ENCODE results near the gene HES4.
A peak's percentile ranks its signal among the peaks of the same experiment; 100 is the strongest.

- TF ChIP-seq, protein P1, sequence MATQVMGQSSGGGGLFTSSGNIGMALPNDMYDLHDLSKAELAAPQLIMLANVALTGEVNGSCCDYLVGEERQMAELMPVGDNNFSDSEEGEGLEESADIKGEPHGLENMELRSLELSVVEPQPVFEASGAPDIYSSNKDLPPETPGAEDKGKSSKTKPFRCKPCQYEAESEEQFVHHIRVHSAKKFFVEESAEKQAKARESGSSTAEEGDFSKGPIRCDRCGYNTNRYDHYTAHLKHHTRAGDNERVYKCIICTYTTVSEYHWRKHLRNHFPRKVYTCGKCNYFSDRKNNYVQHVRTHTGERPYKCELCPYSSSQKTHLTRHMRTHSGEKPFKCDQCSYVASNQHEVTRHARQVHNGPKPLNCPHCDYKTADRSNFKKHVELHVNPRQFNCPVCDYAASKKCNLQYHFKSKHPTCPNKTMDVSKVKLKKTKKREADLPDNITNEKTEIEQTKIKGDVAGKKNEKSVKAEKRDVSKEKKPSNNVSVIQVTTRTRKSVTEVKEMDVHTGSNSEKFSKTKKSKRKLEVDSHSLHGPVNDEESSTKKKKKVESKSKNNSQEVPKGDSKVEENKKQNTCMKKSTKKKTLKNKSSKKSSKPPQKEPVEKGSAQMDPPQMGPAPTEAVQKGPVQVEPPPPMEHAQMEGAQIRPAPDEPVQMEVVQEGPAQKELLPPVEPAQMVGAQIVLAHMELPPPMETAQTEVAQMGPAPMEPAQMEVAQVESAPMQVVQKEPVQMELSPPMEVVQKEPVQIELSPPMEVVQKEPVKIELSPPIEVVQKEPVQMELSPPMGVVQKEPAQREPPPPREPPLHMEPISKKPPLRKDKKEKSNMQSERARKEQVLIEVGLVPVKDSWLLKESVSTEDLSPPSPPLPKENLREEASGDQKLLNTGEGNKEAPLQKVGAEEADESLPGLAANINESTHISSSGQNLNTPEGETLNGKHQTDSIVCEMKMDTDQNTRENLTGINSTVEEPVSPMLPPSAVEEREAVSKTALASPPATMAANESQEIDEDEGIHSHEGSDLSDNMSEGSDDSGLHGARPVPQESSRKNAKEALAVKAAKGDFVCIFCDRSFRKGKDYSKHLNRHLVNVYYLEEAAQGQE (IDR thresholded peaks at IDR 0.05; ENCODE audit: low read depth) = no peak
- TF ChIP-seq MAX (IDR thresholded peaks at IDR 0.05) (peak; percentile 30; the same call in 1 of the 2 replicates), RAD21 (IDR thresholded peaks at IDR 0.05; ENCODE audit: low read depth) (peak; percentile 23; the same call in 1 of the 2 replicates), EP300 (IDR thresholded peaks at IDR 0.05; ENCODE audit: borderline replicate concordance) (no peak), YY1 (IDR thresholded peaks at IDR 0.05; ENCODE audit: low read depth) (no peak), CEBPB (IDR thresholded peaks at IDR 0.05) (no peak), USF1 (IDR thresholded peaks at IDR 0.05) (no peak), EGR1 (IDR thresholded peaks at IDR 0.05) (0 out of 2 replicates have a peak, but pooled peaks have one; percentile 12)
Measured at GRCh38 chr1:1040004-1040991, 40.4 kb upstream of the HES4 start.
